KMS-11 (cell line): ENCODE data around the gene SIRT5.

Experiments used
- H2AFZ ChIP-seq: fragments of 200-600 bp; sonication (generic); 2 replicates; pipeline ENCODE4 v1.6.1; 2016; ENCODE audit warnings: antibody characterized with exemption, mixed run types, low read depth
- H3K27ac ChIP-seq: fragments of 200-600 bp; sonication (generic); 2 replicates; pipeline ENCODE4 v1.6.1; 2016; ENCODE audit warnings: mild to moderate bottlenecking, mixed run types
- H3K27me3 ChIP-seq: fragments of 200-600 bp; sonication (generic); 2 replicates; pipeline ENCODE4 v1.6.1; 2017; ENCODE audit warnings: mild to moderate bottlenecking, low read depth, mixed run types, moderate library complexity; ENCODE audit not compliant: insufficient read depth
- H3K36me3 ChIP-seq: fragments of 200-600 bp; sonication (generic); 2 replicates; pipeline ENCODE4 v1.6.1; 2017; ENCODE audit warnings: mild to moderate bottlenecking, mixed run types; ENCODE audit not compliant: insufficient read depth
- H3K4me1 ChIP-seq: fragments of 200-600 bp; sonication (generic); 2 replicates; pipeline ENCODE4 v1.6.1; 2016; ENCODE audit warnings: mild to moderate bottlenecking, low read depth, mixed run types; ENCODE audit not compliant: poor library complexity, severe bottlenecking
- H3K4me2 ChIP-seq: fragments of 200-600 bp; sonication (generic); 2 replicates; pipeline ENCODE4 v1.7.0; 2016; ENCODE audit warnings: mild to moderate bottlenecking, mixed run types
- H3K4me3 ChIP-seq: fragments of 200-600 bp; sonication (generic); IDR thresholded peaks from 2 replicates; pipeline ENCODE4 v1.6.1; 2017; ENCODE audit warnings: low read depth, low read length, mixed read lengths; ENCODE audit not compliant: insufficient read depth
- H3K79me2 ChIP-seq: fragments of 200-600 bp; sonication (generic); 2 replicates; pipeline ENCODE4 v1.6.1; 2016; ENCODE audit warnings: low read depth, mixed run types; ENCODE audit not compliant: insufficient read depth
- H3K9ac ChIP-seq: fragments of 200-600 bp; sonication (generic); 2 replicates; pipeline ENCODE4 v1.6.1; 2016; ENCODE audit warnings: mild to moderate bottlenecking, mixed run types
- H4K20me1 ChIP-seq: fragments of 200-600 bp; sonication (generic); 2 replicates; pipeline ENCODE4 v1.6.1; 2016; ENCODE audit warnings: mild to moderate bottlenecking, mixed run types; ENCODE audit not compliant: insufficient read depth
- TF ChIP-seq, protein P1 (sequence below): fragments of 200-600 bp; sonication (generic); conservative IDR thresholded peaks from 2 replicates; pipeline ENCODE4 v1.6.1; 2017; ENCODE audit warnings: low read depth, mild to moderate bottlenecking, antibody characterized with exemption, low read length, moderate library complexity, mixed read lengths

The SIRT5 gene

DNA sequence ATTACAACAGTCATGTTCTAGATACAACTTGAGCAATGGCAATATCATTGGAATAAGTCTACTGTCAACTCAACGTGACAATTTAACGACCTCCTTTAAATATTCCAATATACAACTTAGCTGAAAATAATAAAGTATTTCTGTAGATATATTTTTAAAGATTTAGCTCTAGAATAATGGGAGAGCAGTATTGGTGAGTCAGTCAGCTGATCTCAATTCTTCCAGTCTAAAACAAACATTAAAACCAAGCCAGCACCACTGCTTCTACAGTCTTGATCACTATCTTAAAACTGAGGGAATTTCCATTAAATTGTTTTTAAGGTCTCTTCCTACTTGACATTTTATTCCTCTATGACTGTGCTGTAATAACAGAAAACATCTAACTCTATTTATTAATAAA, 78.9 kb downstream of the SIRT5 start:
- H3K36me3 ChIP-seq = no peaks in the 10 kb centered on the region

GRCh38 chr6:13654496-13654895, 80.1 kb downstream of the SIRT5 start:
- Histone ChIP-seq H3K79me2 (peaks cover 18% of the 10 kb centered on the region), H3K36me3 (no peaks in the 10 kb centered on the region), H3K4me2 (no peak overlapping the region), H3K4me3 (no peak overlapping the region), H2AFZ (no peak overlapping the region), H3K27me3 (no peaks in the 10 kb centered on the region), H3K27ac (no peak overlapping the region), H4K20me1 (no peaks in the 10 kb centered on the region), H3K4me1 (peaks cover 36% of the 10 kb centered on the region), H3K9ac (no peak overlapping the region)
- TF ChIP-seq, protein P1, sequence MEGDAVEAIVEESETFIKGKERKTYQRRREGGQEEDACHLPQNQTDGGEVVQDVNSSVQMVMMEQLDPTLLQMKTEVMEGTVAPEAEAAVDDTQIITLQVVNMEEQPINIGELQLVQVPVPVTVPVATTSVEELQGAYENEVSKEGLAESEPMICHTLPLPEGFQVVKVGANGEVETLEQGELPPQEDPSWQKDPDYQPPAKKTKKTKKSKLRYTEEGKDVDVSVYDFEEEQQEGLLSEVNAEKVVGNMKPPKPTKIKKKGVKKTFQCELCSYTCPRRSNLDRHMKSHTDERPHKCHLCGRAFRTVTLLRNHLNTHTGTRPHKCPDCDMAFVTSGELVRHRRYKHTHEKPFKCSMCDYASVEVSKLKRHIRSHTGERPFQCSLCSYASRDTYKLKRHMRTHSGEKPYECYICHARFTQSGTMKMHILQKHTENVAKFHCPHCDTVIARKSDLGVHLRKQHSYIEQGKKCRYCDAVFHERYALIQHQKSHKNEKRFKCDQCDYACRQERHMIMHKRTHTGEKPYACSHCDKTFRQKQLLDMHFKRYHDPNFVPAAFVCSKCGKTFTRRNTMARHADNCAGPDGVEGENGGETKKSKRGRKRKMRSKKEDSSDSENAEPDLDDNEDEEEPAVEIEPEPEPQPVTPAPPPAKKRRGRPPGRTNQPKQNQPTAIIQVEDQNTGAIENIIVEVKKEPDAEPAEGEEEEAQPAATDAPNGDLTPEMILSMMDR = no peak

More for the DNA sequence above, 78.9 kb downstream of the SIRT5 start:
- no peak overlapping the region for H2AFZ ChIP-seq
- H3K4me1 ChIP-seq = peaks cover 34% of the 10 kb centered on the region
- no peak overlapping the region for H3K27ac ChIP-seq
- H3K4me2 ChIP-seq = no peak overlapping the region
- no peaks in the 10 kb centered on the region for H4K20me1 ChIP-seq
- H3K27me3 ChIP-seq = no peaks in the 10 kb centered on the region
- no peak overlapping the region for H3K4me3 ChIP-seq
- no peak overlapping the region for H3K9ac ChIP-seq
- TF ChIP-seq, protein P1 = no peak
- peaks cover 6% of the 10 kb centered on the region for H3K79me2 ChIP-seq

DNA sequence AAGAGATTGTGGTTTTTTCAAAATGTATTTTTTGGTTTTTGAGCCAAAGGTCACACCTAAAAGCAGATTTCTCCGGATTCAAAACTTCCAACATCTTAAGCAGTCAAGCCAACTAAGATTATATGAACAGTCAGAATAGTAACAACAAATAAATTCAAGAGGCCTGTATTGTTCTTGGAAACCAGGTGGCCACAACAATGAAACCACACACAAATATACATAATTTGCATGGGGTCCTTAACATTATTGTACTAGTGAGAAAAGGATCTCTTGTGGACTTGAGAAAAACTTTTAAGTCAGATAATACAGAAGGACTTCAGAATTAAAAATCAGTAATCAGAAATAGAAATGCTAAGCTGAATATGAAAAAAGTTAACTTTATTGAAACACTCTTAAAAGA, 81.3 kb downstream of the SIRT5 start:
- H3K79me2 ChIP-seq = peaks cover 30% of the 10 kb centered on the region
- no peak overlapping the region for H3K27ac ChIP-seq
- H3K4me2 ChIP-seq = no peak overlapping the region
- H3K4me1 ChIP-seq = peaks cover 48% of the 10 kb centered on the region
- no peaks in the 10 kb centered on the region for H3K36me3 ChIP-seq
- no peaks in the 10 kb centered on the region for H3K27me3 ChIP-seq
- no peaks in the 10 kb centered on the region for H4K20me1 ChIP-seq
- H2AFZ ChIP-seq = no peak overlapping the region
- H3K4me3 ChIP-seq = no peak overlapping the region
- TF ChIP-seq, protein P1 = no peak
- no peak overlapping the region for H3K9ac ChIP-seq

GRCh38 chr6:13660273-13660672, 85.9 kb downstream of the SIRT5 start:
- H4K20me1 ChIP-seq = 0 out of 2 replicates have a peak, but pooled peaks cover 3% of the 10 kb centered on the region
- H3K4me1 ChIP-seq = peaks cover 85% of the 10 kb centered on the region
- no peak overlapping the region for H2AFZ ChIP-seq
- H3K27ac ChIP-seq = no peak overlapping the region
- no peak overlapping the region for H3K4me2 ChIP-seq
- H3K36me3 ChIP-seq = no peaks in the 10 kb centered on the region
- H3K4me3 ChIP-seq = no peak overlapping the region
- peaks cover 69% of the 10 kb centered on the region for H3K79me2 ChIP-seq
- H3K9ac ChIP-seq = no peak overlapping the region
- TF ChIP-seq, protein P1 = no peak
- H3K27me3 ChIP-seq = no peaks in the 10 kb centered on the region

- no peak overlapping the region for H2AFZ ChIP-seq
- no peaks in the 10 kb centered on the region for H3K36me3 ChIP-seq
- TF ChIP-seq, protein P1 = no peak
- no peak overlapping the region for H3K4me2 ChIP-seq
- H3K9ac ChIP-seq = no peak overlapping the region
- 0 out of 2 replicates have a peak, but pooled peaks cover 3% of the 10 kb centered on the region for H4K20me1 ChIP-seq
- peaks cover 85% of the 10 kb centered on the region for H3K4me1 ChIP-seq
- H3K4me3 ChIP-seq = no peak overlapping the region
- no peak overlapping the region for H3K27ac ChIP-seq
- no peaks in the 10 kb centered on the region for H3K27me3 ChIP-seq
- peaks cover 74% of the 10 kb centered on the region for H3K79me2 ChIP-seq
Observed at GRCh38 chr6:13660893-13661292, 86.5 kb downstream of the SIRT5 start.
